WTC11 (cell line): Measurements from ENCODE around the gene ZNF407. TPM values are rescaled to one million over a fixed set of nuclear protein-coding genes. Genes with fewer than 3 reads are reported as not detected.

Experiments used
- ATAC-seq: fragments of 200-7000 bp; cut with Tn5 transposase; 2 replicates; pipeline ENCODE4 v1.10.0; 2021; ENCODE audit warnings: mild to moderate bottlenecking, moderate library complexity
- CTCF ChIA-PET: fragments of 300-600 bp; sonication (Branson Sonifier 250); formaldehyde crosslinking; loops from one replicate; lab custom pipeline; 2021; ENCODE audit warnings: antibody characterized with exemption; lab: Charles Lee
- POLR2A ChIA-PET: fragments of 350-600 bp; sonication (Branson Sonifier 250); formaldehyde crosslinking; loops from one replicate; lab custom pipeline; 2021; ENCODE audit warnings: antibody characterized with exemption; lab: Charles Lee
- DNase-seq: peaks from one replicate; pipeline ENCODE4 v3.0.0; 2021; ENCODE audit warnings: low spot score
- H3K27ac Mint-ChIP-seq: 2 replicates; pipeline ENCODE4 v1.8.0; 2021; ENCODE audit warnings: mixed read lengths
- H3K27me3 Mint-ChIP-seq: 2 replicates; pipeline ENCODE4 v1.8.0; 2021; ENCODE audit warnings: low read depth, mild to moderate bottlenecking, moderate library complexity, mixed read lengths
- H3K36me3 Mint-ChIP-seq: 2 replicates; pipeline ENCODE4 v1.8.0; 2021; ENCODE audit warnings: mixed read lengths
- H3K4me1 Mint-ChIP-seq: 2 replicates; pipeline ENCODE4 v1.8.0; 2022; ENCODE audit warnings: mixed read lengths
- H3K4me3 Mint-ChIP-seq: 2 replicates; pipeline ENCODE4 v1.8.0; 2021; ENCODE audit warnings: mild to moderate bottlenecking, moderate library complexity, mixed read lengths
- H3K9me3 Mint-ChIP-seq: 2 replicates; pipeline ENCODE4 v1.8.0; 2021; ENCODE audit warnings: mixed read lengths
- FOXP1 ChIP-seq: sonication (generic); formaldehyde crosslinking; IDR thresholded peaks from 2 replicates; pipeline ENCODE4 v1.8.0; 2022; ENCODE audit warnings: missing genetic modification reagents, mild to moderate bottlenecking, moderate library complexity, borderline replicate concordance
- GTF2I ChIP-seq: fragments of 250-450 bp; sonication (Bioruptor Pico); conservative IDR thresholded peaks from 2 replicates; pipeline ENCODE4 v1.4.0; 2021; ENCODE audit warnings: mild to moderate bottlenecking
- NR2C2 ChIP-seq: sonication (generic); formaldehyde crosslinking; IDR thresholded peaks from 2 replicates; pipeline ENCODE4 v1.8.0; 2022; ENCODE audit warnings: mild to moderate bottlenecking, missing genetic modification reagents
- RORB ChIP-seq: fragments of 250-450 bp; sonication (Bioruptor Pico); IDR thresholded peaks from 2 replicates; pipeline ENCODE4 v1.9.0; 2021; ENCODE audit warnings: mild to moderate bottlenecking
- SMAD3 ChIP-seq: sonication (generic); formaldehyde crosslinking; IDR thresholded peaks from 2 replicates; pipeline ENCODE4 v1.8.0; 2022; ENCODE audit warnings: missing genetic modification reagents, mild to moderate bottlenecking, borderline replicate concordance
- SOX15 ChIP-seq: fragments of 250-450 bp; sonication (Bioruptor Pico); IDR thresholded peaks from 2 replicates; pipeline ENCODE4 v1.9.0; 2021; ENCODE audit warnings: mild to moderate bottlenecking
- TEAD1 ChIP-seq: sonication (generic); formaldehyde crosslinking; IDR thresholded peaks from 2 replicates; pipeline ENCODE4 v1.8.0; 2022; ENCODE audit warnings: mild to moderate bottlenecking, missing genetic modification reagents
- TEAD4 ChIP-seq: sonication (generic); formaldehyde crosslinking; IDR thresholded peaks from 2 replicates; pipeline ENCODE4 v1.8.0; 2022; ENCODE audit warnings: mild to moderate bottlenecking, missing genetic modification reagents
- ZNF121 ChIP-seq: sonication (generic); formaldehyde crosslinking; IDR thresholded peaks from 2 replicates; pipeline ENCODE4 v1.8.0; 2023; ENCODE audit warnings: missing genetic modification reagents
- ZNF423 ChIP-seq: fragments of 250-450 bp; sonication (Bioruptor Pico); IDR thresholded peaks from 2 replicates; pipeline ENCODE4 v2.1.2; 2022; ENCODE audit warnings: mild to moderate bottlenecking, moderate library complexity
- ZNF671 ChIP-seq: fragments of 250-450 bp; sonication (Bioruptor Pico); IDR thresholded peaks from 2 replicates; pipeline ENCODE4 v1.8.0; 2021; ENCODE audit warnings: mild to moderate bottlenecking
- total RNA-seq: library from RNA; stranded (reverse); gene quantifications from 3 replicates; pipeline ENCODE4 v1.2.3, GENCODE V29; 2021
- TF ChIP-seq, protein P1 (sequence below): sonication (generic); formaldehyde crosslinking; IDR thresholded peaks from 2 replicates; pipeline ENCODE4 v1.8.1; 2023; ENCODE audit warnings: mild to moderate bottlenecking, missing genetic modification reagents, borderline replicate concordance
- TF ChIP-seq, protein P2 (sequence below): sonication (generic); formaldehyde crosslinking; IDR thresholded peaks from 2 replicates; pipeline ENCODE4 v1.8.0; 2022; ENCODE audit warnings: mild to moderate bottlenecking, missing genetic modification reagents
- TF ChIP-seq, protein P3 (sequence below): sonication (generic); formaldehyde crosslinking; IDR thresholded peaks from 2 replicates; pipeline ENCODE4 v1.8.1; 2023; ENCODE audit warnings: mild to moderate bottlenecking, missing genetic modification reagents
- TF ChIP-seq, protein P4 (sequence below): fragments of 250-450 bp; sonication (Bioruptor Pico); IDR thresholded peaks from 2 replicates; pipeline ENCODE4 v1.9.0; 2021; ENCODE audit warnings: mild to moderate bottlenecking
- TF ChIP-seq, protein P5 (sequence below): fragments of 200-600 bp; IDR thresholded peaks from 2 replicates; pipeline ENCODE4 v1.8.0; 2022; ENCODE audit warnings: antibody characterized with exemption
- TF ChIP-seq, protein P6 (sequence below): fragments of 250-450 bp; sonication (Bioruptor Pico); IDR thresholded peaks from 2 replicates; pipeline ENCODE4 v1.9.0; 2021; ENCODE audit warnings: mild to moderate bottlenecking, borderline replicate concordance
- TF ChIP-seq, protein P7 (sequence below): sonication (generic); formaldehyde crosslinking; IDR thresholded peaks from 2 replicates; pipeline ENCODE4 v1.8.0; 2022; ENCODE audit warnings: mild to moderate bottlenecking, missing genetic modification reagents
- TF ChIP-seq, protein P8 (sequence below): sonication (generic); formaldehyde crosslinking; IDR thresholded peaks from 2 replicates; pipeline ENCODE4 v1.8.0; 2022; ENCODE audit warnings: mild to moderate bottlenecking, missing genetic modification reagents

The ZNF407 gene
- total RNA-seq, 1 experiment from 2014 or later = 6.5 TPM

DNA sequence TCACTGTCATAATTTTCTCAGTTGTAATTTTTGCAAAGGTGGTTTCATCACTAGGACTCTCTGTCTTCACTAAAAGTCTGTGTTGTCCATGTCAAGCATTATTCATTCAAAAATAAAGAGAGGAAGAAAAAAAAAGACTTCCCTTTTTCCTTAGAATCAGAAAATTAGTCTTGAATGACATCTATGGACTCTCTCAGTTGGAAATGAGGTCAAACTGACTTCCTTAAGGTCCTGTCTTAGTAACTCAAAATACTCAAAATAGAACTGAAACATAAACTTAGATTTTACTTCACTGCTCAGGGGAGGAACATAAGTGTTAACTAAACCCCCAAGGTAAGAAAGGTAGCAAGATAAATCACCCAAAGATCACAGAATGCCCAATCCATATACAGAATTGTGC is 2.2 kb upstream of the ZNF407 start:
- POLR2A ChIA-PET = no interaction called here
- H3K27ac Mint-ChIP-seq = no peak overlapping the region

DNA sequence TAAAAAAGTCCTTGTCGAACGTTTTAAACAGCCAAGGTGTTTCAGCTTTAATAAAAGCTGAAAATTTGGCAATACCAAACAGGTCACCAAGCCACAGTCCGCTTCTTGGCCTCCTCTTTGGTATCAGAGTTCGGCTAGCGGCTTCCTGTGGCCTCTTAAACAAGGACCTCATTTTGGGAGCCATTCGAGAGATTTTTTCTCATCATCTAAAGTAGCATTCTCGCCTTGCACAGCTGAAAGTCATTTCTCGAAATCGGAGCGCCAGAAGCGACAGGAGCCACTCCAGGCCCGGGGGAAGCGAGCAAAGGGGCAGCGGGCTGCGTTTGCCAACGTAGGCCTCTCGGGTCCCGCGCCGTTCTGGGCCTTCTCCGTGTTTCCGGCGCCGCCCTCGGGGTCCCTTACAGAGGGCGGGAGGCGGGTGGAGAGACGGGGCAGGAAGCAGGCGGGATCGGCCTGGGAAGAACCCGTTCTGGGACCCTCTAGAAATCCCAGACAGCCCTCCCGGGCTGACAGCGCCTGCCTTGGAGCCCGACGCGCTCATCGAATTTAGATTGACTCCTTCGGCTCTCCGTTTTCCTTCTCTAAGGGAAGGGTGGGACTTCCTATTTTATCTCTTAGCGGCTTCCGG is 522 bp upstream of the ZNF407 start:
- ATAC-seq = peak; percentile 37
- peak overlapping the region; percentile 96 for H3K27ac Mint-ChIP-seq
- H3K36me3 Mint-ChIP-seq = no peaks in the 10 kb centered on the region
- ChIA-PET POLR2A (no interaction called here), CTCF (interaction anchor here (1.4 kb wide), 1 partner anchor 45 kb away, joined by 6 read pairs; no protein-coding TSS in a partner anchor)
- H3K9me3 Mint-ChIP-seq = no peaks in the 10 kb centered on the region
- peaks cover 19% of the 10 kb centered on the region for H3K4me1 Mint-ChIP-seq
- peak overlapping the region; percentile 95 for H3K4me3 Mint-ChIP-seq
- no peaks in the 10 kb centered on the region for H3K27me3 Mint-ChIP-seq
- DNase-seq = peak; percentile 61
- TF ChIP-seq TEAD1 = no peak
- TF ChIP-seq FOXP1 (CRISPR knock-in tag) = peak; percentile 53; the same call in 1 of the 2 replicates
- no peak for TF ChIP-seq ZNF423
- TF ChIP-seq, protein P1, sequence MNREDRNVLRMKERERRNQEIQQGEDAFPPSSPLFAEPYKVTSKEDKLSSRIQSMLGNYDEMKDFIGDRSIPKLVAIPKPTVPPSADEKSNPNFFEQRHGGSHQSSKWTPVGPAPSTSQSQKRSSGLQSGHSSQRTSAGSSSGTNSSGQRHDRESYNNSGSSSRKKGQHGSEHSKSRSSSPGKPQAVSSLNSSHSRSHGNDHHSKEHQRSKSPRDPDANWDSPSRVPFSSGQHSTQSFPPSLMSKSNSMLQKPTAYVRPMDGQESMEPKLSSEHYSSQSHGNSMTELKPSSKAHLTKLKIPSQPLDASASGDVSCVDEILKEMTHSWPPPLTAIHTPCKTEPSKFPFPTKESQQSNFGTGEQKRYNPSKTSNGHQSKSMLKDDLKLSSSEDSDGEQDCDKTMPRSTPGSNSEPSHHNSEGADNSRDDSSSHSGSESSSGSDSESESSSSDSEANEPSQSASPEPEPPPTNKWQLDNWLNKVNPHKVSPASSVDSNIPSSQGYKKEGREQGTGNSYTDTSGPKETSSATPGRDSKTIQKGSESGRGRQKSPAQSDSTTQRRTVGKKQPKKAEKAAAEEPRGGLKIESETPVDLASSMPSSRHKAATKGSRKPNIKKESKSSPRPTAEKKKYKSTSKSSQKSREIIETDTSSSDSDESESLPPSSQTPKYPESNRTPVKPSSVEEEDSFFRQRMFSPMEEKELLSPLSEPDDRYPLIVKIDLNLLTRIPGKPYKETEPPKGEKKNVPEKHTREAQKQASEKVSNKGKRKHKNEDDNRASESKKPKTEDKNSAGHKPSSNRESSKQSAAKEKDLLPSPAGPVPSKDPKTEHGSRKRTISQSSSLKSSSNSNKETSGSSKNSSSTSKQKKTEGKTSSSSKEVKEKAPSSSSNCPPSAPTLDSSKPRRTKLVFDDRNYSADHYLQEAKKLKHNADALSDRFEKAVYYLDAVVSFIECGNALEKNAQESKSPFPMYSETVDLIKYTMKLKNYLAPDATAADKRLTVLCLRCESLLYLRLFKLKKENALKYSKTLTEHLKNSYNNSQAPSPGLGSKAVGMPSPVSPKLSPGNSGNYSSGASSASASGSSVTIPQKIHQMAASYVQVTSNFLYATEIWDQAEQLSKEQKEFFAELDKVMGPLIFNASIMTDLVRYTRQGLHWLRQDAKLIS = no peak
- TF ChIP-seq, protein P2, sequence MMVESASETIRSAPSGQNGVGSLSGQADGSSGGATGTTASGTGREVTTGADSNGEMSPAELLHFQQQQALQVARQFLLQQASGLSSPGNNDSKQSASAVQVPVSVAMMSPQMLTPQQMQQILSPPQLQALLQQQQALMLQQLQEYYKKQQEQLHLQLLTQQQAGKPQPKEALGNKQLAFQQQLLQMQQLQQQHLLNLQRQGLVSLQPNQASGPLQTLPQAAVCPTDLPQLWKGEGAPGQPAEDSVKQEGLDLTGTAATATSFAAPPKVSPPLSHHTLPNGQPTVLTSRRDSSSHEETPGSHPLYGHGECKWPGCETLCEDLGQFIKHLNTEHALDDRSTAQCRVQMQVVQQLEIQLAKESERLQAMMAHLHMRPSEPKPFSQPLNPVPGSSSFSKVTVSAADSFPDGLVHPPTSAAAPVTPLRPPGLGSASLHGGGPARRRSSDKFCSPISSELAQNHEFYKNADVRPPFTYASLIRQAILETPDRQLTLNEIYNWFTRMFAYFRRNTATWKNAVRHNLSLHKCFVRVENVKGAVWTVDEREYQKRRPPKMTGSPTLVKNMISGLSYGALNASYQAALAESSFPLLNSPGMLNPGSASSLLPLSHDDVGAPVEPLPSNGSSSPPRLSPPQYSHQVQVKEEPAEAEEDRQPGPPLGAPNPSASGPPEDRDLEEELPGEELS (CRISPR knock-in tag) = peak; percentile 62; the same call in 1 of the 2 replicates
- no peak for TF ChIP-seq ZNF671 (CRISPR knock-in tag)

More for the DNA sequence above, 2.2 kb upstream of the ZNF407 start:
- peaks cover 19% of the 10 kb centered on the region for H3K4me1 Mint-ChIP-seq
- no peak for ATAC-seq
- no peak for TF ChIP-seq SMAD3 (CRISPR knock-in tag)
- TF ChIP-seq, protein P3, sequence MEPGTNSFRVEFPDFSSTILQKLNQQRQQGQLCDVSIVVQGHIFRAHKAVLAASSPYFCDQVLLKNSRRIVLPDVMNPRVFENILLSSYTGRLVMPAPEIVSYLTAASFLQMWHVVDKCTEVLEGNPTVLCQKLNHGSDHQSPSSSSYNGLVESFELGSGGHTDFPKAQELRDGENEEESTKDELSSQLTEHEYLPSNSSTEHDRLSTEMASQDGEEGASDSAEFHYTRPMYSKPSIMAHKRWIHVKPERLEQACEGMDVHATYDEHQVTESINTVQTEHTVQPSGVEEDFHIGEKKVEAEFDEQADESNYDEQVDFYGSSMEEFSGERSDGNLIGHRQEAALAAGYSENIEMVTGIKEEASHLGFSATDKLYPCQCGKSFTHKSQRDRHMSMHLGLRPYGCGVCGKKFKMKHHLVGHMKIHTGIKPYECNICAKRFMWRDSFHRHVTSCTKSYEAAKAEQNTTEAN (CRISPR knock-in tag) = no peak
- TF ChIP-seq, protein P4, sequence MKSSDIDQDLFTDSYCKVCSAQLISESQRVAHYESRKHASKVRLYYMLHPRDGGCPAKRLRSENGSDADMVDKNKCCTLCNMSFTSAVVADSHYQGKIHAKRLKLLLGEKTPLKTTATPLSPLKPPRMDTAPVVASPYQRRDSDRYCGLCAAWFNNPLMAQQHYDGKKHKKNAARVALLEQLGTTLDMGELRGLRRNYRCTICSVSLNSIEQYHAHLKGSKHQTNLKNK (CRISPR knock-in tag) = no peak
- TF ChIP-seq, protein P5, sequence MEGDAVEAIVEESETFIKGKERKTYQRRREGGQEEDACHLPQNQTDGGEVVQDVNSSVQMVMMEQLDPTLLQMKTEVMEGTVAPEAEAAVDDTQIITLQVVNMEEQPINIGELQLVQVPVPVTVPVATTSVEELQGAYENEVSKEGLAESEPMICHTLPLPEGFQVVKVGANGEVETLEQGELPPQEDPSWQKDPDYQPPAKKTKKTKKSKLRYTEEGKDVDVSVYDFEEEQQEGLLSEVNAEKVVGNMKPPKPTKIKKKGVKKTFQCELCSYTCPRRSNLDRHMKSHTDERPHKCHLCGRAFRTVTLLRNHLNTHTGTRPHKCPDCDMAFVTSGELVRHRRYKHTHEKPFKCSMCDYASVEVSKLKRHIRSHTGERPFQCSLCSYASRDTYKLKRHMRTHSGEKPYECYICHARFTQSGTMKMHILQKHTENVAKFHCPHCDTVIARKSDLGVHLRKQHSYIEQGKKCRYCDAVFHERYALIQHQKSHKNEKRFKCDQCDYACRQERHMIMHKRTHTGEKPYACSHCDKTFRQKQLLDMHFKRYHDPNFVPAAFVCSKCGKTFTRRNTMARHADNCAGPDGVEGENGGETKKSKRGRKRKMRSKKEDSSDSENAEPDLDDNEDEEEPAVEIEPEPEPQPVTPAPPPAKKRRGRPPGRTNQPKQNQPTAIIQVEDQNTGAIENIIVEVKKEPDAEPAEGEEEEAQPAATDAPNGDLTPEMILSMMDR = no peak
- no peak for TF ChIP-seq RORB (CRISPR knock-in tag)
- TF ChIP-seq TEAD4 (CRISPR knock-in tag) = no peak
- no peak for TF ChIP-seq ZNF121 (CRISPR knock-in tag)
- TF ChIP-seq, protein P6, sequence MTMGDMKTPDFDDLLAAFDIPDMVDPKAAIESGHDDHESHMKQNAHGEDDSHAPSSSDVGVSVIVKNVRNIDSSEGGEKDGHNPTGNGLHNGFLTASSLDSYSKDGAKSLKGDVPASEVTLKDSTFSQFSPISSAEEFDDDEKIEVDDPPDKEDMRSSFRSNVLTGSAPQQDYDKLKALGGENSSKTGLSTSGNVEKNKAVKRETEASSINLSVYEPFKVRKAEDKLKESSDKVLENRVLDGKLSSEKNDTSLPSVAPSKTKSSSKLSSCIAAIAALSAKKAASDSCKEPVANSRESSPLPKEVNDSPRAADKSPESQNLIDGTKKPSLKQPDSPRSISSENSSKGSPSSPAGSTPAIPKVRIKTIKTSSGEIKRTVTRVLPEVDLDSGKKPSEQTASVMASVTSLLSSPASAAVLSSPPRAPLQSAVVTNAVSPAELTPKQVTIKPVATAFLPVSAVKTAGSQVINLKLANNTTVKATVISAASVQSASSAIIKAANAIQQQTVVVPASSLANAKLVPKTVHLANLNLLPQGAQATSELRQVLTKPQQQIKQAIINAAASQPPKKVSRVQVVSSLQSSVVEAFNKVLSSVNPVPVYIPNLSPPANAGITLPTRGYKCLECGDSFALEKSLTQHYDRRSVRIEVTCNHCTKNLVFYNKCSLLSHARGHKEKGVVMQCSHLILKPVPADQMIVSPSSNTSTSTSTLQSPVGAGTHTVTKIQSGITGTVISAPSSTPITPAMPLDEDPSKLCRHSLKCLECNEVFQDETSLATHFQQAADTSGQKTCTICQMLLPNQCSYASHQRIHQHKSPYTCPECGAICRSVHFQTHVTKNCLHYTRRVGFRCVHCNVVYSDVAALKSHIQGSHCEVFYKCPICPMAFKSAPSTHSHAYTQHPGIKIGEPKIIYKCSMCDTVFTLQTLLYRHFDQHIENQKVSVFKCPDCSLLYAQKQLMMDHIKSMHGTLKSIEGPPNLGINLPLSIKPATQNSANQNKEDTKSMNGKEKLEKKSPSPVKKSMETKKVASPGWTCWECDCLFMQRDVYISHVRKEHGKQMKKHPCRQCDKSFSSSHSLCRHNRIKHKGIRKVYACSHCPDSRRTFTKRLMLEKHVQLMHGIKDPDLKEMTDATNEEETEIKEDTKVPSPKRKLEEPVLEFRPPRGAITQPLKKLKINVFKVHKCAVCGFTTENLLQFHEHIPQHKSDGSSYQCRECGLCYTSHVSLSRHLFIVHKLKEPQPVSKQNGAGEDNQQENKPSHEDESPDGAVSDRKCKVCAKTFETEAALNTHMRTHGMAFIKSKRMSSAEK (CRISPR knock-in tag) = no peak
- TF ChIP-seq, protein P7, sequence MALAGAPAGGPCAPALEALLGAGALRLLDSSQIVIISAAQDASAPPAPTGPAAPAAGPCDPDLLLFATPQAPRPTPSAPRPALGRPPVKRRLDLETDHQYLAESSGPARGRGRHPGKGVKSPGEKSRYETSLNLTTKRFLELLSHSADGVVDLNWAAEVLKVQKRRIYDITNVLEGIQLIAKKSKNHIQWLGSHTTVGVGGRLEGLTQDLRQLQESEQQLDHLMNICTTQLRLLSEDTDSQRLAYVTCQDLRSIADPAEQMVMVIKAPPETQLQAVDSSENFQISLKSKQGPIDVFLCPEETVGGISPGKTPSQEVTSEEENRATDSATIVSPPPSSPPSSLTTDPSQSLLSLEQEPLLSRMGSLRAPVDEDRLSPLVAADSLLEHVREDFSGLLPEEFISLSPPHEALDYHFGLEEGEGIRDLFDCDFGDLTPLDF (CRISPR knock-in tag) = no peak
- TF ChIP-seq NR2C2 (CRISPR knock-in tag) = no peak
- no peak for TF ChIP-seq GTF2I (CRISPR knock-in tag)
- TF ChIP-seq, protein P8, sequence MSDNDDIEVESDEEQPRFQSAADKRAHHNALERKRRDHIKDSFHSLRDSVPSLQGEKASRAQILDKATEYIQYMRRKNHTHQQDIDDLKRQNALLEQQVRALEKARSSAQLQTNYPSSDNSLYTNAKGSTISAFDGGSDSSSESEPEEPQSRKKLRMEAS = no peak
- TF ChIP-seq SOX15 (CRISPR knock-in tag) = no peak
- TF ChIP-seq, all 79 proteins: peak for 0
- Mint-ChIP-seq H3K36me3 (no peaks in the 10 kb centered on the region), H3K27me3 (no peaks in the 10 kb centered on the region), H3K4me3 (peak overlapping the region; percentile 95), H3K9me3 (no peaks in the 10 kb centered on the region)
- DNase-seq = no peak
- CTCF ChIA-PET = no interaction called here
